OCI-LY3 (cell line): ENCODE results near the gene CST4.

ENCODE experiments used
- H2AFZ ChIP-seq: fragments of 200-600, 300-600 bp; shearing (Covaris generic); 2 replicates; pipeline ENCODE4 v1.6.0; 2014; ENCODE audit warnings: antibody characterized with exemption, low read depth, low read length
- H3K27ac ChIP-seq: fragments of 200-600, 300-600 bp; sonication (generic); 2 replicates; pipeline ENCODE4 v1.5.1; 2014; ENCODE audit warnings: mild to moderate bottlenecking, low read length, moderate library complexity, mixed read lengths
- H3K27me3 ChIP-seq: fragments of 200-600, 300-600 bp; sonication (generic); 2 replicates; pipeline ENCODE4 v1.6.1; 2014; ENCODE audit warnings: low read depth, low read length, mixed read lengths
- H3K36me3 ChIP-seq: fragments of 200-600, 300-600 bp; sonication (generic); replicated peaks from 2 replicates; pipeline ENCODE3; 2014; ENCODE audit warnings: low read depth, low read length, mixed read lengths
- H3K4me1 ChIP-seq: fragments of 300-600, 200-600 bp; sonication (generic); 2 replicates; pipeline ENCODE4 v1.6.1; 2014; ENCODE audit warnings: low read length, mixed read lengths
- H3K4me2 ChIP-seq: fragments of 200-600, 300-600 bp; sonication (generic); 2 replicates; pipeline ENCODE4 v1.6.1; 2014; ENCODE audit warnings: low read length, mixed read lengths
- H3K4me3 ChIP-seq: fragments of 300-600, 200-600 bp; sonication (generic); 2 replicates; pipeline ENCODE4 v1.5.1; 2014; ENCODE audit warnings: antibody characterized with exemption, mild to moderate bottlenecking, low read length, moderate library complexity
- H3K79me2 ChIP-seq: fragments of 300-600, 200-600 bp; shearing (Covaris generic); 2 replicates; pipeline ENCODE4 v1.6.1; 2014; ENCODE audit warnings: mild to moderate bottlenecking, low read length, mixed read lengths
- H3K9ac ChIP-seq: fragments of 300-600, 200-600 bp; shearing (Covaris generic); 2 replicates; pipeline ENCODE4 v1.6.0; 2014; ENCODE audit warnings: mild to moderate bottlenecking, low read length, moderate library complexity
- H3K9me3 ChIP-seq: fragments of 200-600, 300-600 bp; shearing (Covaris generic); 2 replicates; pipeline ENCODE4 v1.6.1; 2014; ENCODE audit warnings: low read length, mixed read lengths; ENCODE audit not compliant: insufficient read depth
- H4K20me1 ChIP-seq: fragments of 200-600, 300-600 bp; sonication (generic); 2 replicates; pipeline ENCODE4 v1.6.1; 2016; ENCODE audit warnings: low read length, mixed read lengths; ENCODE audit not compliant: insufficient read depth
- EZH2phosphoT487 ChIP-seq: fragments of 200-600 bp; shearing (Covaris generic); IDR thresholded peaks from 2 replicates; pipeline ENCODE4 v1.6.1; 2018; ENCODE audit warnings: antibody characterized with exemption, mixed run types, low read depth
- TF ChIP-seq, protein P1 (sequence below): fragments of 200-600, 300-600 bp; sonication (generic); IDR thresholded peaks from 2 replicates; pipeline ENCODE4 v1.5.1; 2014; ENCODE audit warnings: antibody characterized with exemption, low read length, low read depth

Gene CST4

DNA sequence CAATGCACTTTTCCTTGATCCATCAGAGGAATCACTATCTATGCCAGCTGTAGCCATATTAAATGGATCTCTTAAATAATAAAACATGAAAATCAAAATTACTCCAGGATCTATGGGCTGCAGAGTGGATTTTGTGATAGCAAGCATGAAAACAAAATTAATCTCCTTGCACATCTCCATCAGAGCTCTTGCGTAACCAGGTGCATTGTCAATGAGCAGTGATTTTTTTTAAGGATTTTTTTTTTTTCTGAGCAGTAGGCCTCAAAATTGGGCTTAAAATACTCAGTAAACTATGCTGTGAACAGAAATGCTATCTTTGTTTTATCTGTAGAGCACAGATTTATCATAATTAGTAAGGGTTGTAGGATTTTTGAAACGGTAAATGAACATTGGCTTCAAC, 39.6 kb downstream of the CST4 start:
- Histone ChIP-seq H3K36me3 (no peaks in the 10 kb centered on the region), H3K4me3 (no peak overlapping the region), H3K27me3 (peaks cover 6% of the 10 kb centered on the region; the same call in 1 of the 2 replicates), H2AFZ (no peak overlapping the region), H3K79me2 (no peaks in the 10 kb centered on the region), H3K4me2 (no peak overlapping the region), H3K4me1 (peaks cover 23% of the 10 kb centered on the region), H4K20me1 (0 out of 2 replicates have a peak, but pooled peaks cover 4% of the 10 kb centered on the region), H3K9me3 (no peaks in the 10 kb centered on the region), H3K27ac (no peak overlapping the region), H3K9ac (no peak overlapping the region)
- no peak for TF ChIP-seq EZH2phosphoT487
- TF ChIP-seq, protein P1, sequence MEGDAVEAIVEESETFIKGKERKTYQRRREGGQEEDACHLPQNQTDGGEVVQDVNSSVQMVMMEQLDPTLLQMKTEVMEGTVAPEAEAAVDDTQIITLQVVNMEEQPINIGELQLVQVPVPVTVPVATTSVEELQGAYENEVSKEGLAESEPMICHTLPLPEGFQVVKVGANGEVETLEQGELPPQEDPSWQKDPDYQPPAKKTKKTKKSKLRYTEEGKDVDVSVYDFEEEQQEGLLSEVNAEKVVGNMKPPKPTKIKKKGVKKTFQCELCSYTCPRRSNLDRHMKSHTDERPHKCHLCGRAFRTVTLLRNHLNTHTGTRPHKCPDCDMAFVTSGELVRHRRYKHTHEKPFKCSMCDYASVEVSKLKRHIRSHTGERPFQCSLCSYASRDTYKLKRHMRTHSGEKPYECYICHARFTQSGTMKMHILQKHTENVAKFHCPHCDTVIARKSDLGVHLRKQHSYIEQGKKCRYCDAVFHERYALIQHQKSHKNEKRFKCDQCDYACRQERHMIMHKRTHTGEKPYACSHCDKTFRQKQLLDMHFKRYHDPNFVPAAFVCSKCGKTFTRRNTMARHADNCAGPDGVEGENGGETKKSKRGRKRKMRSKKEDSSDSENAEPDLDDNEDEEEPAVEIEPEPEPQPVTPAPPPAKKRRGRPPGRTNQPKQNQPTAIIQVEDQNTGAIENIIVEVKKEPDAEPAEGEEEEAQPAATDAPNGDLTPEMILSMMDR: no peak

DNA sequence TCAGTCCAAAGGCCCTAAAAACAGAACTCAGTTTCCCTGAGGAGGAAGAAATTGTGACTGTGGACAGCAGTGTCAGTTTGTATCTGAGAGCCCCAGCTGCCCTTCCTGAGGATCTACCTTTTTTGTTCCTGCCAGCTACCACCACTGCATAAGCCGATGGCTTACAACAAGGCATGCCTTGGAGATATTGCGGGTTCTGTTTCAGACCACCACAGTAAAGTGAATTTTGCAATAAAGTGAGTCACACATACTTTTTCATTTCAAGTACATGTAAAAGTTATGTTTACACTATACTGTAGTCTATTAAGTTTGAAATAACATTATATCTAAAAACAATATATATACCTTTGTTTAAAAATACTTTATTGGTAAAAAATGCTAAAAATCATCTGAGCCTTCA, 41.5 kb downstream of the CST4 start:
- Histone ChIP-seq H3K9ac (no peak overlapping the region), H2AFZ (no peak overlapping the region), H3K4me1 (peaks cover 42% of the 10 kb centered on the region), H3K4me3 (no peak overlapping the region), H3K4me2 (no peak overlapping the region), H3K27me3 (no peaks in the 10 kb centered on the region), H3K9me3 (no peaks in the 10 kb centered on the region), H3K36me3 (no peaks in the 10 kb centered on the region), H4K20me1 (no peaks in the 10 kb centered on the region), H3K27ac (no peak overlapping the region), H3K79me2 (no peaks in the 10 kb centered on the region)
- TF ChIP-seq EZH2phosphoT487: no peak
- TF ChIP-seq, protein P1: no peak

DNA sequence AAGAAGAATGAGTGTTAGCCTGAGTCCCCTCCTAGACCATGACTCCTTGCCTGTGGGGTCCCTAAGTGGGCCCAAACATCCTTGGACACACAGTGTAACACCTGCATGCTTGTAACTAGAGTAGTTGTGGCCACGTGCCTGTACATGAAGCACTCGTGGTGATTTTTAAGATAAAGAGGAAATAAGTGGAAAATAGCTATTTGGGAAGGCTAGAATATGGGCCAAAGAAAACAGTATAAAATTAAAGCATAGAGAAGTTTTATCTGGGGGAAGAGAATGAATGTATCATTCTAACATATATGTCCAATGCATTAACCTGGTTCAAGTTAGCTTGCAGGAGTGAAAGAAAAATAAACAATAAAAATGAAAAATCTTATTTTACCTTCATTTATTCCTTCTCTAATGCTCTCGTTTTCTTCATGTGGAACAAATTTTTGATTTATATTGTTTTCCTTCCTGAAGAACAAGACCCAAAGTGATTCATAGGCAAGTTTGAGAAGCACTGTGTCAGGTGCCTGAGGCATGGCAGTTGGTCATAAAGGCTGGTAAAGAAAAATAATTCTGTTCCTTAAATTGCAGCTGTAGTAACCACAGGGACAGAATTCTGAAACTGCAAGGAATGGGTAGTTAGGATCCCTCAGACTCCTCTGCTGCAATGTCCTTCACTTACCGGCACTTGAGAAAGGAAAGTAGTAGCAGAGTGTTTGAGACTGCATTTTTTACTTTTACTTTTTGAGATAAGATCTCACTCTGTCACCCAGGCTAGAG, 42.5 kb downstream of the CST4 start:
- H3K9ac ChIP-seq: no peak overlapping the region
- H3K4me1 ChIP-seq: peaks cover 52% of the 10 kb centered on the region
- no peak overlapping the region for H2AFZ ChIP-seq
- no peaks in the 10 kb centered on the region for H4K20me1 ChIP-seq
- peak overlapping the region; percentile 68; the same call in 1 of the 2 replicates for H3K4me2 ChIP-seq
- H3K9me3 ChIP-seq: no peaks in the 10 kb centered on the region
- TF ChIP-seq EZH2phosphoT487: no peak
- TF ChIP-seq, protein P1: no peak
- no peaks in the 10 kb centered on the region for H3K79me2 ChIP-seq
- no peak overlapping the region for H3K27ac ChIP-seq
- no peaks in the 10 kb centered on the region for H3K36me3 ChIP-seq
- no peaks in the 10 kb centered on the region for H3K27me3 ChIP-seq
- H3K4me3 ChIP-seq: no peak overlapping the region

DNA sequence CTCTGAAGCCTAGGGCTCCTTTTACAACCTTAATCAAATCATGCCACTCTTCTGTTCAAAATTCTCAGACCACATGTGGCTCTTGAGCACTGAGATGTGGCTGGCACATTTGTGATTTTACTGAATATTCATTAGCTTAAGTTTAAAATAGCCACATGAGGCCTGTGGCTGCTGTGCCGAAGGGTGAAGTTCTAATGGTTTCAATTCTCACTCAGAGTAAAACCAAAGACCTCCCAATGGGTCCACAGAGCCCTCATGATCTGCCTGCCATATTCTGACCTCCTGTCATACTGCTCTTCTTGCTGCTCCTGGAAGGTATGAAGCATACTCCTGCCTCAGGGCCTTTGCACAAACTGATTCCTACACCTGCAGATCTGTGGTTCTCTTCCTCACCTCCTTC, 43.3 kb downstream of the CST4 start:
- Histone ChIP-seq H2AFZ (no peak overlapping the region), H3K9ac (no peak overlapping the region), H3K27me3 (no peaks in the 10 kb centered on the region), H3K9me3 (no peaks in the 10 kb centered on the region), H3K4me1 (peaks cover 59% of the 10 kb centered on the region), H3K36me3 (no peaks in the 10 kb centered on the region), H3K4me3 (no peak overlapping the region), H3K4me2 (peak overlapping the region; percentile 68), H4K20me1 (no peaks in the 10 kb centered on the region), H3K79me2 (no peaks in the 10 kb centered on the region), H3K27ac (peak overlapping the region; percentile 55; the same call in 1 of the 2 replicates)
- TF ChIP-seq, protein P1: no peak
- no peak for TF ChIP-seq EZH2phosphoT487
